GM15510 (cell line): ENCODE measurements around the gene CITED1.

Experiments used
- POLR2A ChIP-seq: IDR thresholded peaks from 3 replicates; pipeline ENCODE4 v1.6.1; 2011; ENCODE audit warnings: borderline replicate concordance; ENCODE audit not compliant: insufficient read length; ENCODE audit errors: extremely low read depth

The CITED1 gene

DNA sequence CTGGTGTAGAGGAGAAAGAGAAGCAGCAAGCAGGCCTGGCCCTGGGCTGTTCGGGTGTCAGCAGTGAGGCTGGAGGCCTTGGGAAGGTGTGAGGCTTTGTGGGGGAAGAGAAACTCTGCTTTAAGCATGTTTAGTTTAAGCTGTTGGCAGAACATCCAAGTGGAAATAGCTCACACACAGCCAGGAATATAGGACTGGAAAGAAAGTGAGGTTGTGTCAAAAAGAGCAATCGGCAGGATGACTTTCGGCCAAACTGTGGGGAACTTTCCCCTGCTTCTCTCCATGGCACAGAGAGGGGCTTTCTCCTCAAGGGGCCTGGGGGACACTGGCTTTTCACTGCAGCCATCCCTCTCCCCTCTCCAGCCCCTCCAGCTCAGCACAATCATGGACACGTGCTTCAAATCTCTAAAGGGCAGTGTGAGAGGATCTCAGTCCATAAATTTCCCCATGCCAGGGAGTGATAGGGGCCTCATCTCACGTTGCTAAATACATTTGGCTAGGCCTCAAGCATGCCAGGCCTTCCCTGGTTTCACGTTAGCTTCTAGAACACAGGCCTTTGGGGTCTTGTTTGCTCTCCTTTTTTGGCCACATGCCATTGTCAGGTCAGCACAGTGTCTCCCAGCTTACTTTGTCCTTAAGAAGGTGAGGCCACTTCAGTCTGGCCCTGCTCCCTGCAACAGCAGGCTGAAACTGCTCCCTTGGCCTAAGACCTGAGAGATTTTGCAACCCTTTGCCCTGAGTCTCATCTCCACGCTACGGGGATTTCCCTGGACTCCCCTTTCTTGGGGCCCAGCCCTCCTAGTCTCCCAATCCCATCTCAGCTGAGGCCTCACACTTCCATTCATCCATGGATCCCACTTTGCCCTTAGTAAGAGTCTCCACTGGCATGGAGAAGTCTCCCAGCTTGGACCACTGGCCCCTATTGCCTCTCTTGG lies 8.3 kb upstream of the CITED1 start:
- no peak for TF ChIP-seq POLR2A

DNA sequence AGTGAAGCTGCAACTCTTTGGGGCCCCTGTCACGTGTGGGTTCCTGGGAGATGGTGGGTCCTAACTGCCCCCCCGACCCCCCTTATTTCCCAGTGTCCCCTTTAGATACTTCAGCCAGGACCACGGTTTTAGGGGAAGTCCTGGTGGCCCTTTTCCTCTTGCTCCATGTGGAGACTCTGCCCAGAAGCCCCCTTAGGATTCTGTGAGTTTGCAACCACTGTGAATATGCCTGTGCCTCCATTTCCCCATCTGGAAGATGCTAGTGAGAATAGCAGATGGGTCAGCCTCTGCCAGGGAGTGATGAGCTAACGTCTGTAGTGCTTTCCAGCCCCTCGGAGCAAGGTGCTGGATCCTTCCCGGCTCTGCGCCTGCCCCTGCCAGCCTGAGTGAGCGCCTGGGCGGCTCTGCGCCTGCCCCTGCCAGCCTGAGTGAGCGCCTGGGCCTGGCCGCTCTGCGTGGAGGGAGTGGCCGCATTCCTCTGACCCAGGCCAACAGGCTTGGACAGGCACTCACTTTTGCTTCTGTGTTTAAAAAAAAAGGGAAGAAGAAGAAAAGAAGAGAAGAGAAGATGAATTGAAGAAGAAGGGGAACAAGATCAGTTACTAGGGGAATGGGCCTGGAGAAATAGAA lies 6.7 kb upstream of the CITED1 start:
- TF ChIP-seq POLR2A = no peak

DNA sequence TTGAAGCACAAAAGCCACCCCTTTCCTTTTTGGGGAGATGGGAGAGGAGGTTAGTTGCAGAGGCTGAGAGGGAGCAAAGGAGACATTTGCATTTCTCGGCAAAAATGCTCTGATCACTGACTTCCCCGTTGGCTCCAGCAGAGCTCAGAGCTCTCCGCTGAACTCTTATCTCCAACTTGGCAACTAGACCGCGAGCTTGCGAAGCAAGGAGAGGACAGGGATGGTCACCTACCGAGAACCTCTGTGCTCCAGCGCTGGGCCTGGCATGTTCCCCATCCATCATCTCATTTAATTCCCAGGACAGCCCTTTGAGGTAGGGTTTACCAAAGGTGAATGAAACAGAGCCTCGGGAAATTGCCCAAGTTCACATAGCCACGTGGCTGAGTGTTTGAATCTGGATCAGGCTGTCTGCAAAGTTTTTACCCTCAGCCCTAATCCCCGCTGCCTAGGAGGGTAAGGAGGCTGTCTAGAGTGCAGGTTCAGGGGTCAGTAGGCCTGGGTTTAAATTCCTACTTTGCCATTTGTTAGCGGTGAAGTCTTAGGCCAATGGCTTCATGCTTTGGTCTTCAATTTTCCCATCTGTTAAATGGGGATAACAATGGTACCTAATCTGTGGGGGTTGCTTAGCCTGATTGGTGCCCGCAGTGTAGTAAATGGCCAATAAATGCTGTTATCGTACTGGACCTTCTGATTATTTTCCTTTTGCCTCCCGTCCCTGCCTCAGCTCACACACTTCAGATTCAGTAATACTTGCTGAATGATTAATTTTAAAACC lies 3.8 kb upstream of the CITED1 start:
- no peak for TF ChIP-seq POLR2A

DNA sequence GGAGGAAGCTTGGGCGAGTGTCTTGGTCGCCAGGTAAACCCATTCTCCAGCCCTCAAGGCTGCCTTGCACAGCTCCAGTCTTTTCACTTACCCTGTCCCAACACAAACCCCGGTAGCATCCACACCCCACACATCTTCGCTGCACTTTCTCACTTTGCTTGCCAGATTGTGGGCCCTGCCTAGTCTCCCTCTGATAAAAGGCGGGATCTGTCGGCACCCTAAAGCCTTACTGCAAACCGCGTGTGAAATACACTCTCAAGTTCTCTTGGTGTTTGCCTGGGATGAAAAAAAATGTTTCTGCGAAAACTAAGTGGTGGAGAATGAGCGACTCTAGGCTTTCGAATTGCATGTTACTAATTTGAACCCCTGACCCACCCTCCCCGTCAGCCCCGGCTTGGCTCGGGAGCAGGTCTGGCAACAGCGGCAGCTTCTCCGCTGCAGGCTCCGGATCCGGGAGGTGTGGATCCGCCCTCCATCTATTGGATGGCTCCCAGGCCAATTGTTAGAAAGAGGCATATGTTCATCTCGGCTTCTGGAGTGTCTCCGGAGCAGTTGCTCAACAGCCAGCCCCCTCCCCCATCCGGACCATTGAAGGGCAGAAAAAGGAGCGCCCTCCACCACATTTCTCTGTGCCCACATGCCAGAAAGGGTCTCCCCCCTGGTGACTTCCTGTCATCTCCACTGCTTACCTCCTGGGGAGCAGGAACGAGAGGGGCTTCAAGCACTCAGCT lies 3.0 kb upstream of the CITED1 start:
- TF ChIP-seq POLR2A = no peak

DNA sequence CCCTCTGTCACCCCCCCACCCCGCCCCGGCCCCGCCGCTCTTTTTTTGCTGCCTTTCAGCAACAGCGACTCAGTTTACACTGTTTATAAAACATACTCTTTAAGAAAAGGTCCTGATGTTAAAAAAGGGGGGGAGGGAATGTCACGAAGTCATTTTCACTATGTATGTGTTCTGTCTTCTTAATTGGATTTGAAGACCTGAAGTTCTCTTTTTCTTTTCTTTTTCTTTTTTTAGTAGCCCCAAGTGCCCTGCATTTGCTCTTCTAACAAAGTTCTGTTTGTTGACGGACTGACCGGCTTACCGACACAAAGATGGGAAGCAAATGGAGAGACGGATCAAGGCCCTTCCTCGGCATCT lies 2.5 kb upstream of the CITED1 start:
- TF ChIP-seq POLR2A = no peak

DNA sequence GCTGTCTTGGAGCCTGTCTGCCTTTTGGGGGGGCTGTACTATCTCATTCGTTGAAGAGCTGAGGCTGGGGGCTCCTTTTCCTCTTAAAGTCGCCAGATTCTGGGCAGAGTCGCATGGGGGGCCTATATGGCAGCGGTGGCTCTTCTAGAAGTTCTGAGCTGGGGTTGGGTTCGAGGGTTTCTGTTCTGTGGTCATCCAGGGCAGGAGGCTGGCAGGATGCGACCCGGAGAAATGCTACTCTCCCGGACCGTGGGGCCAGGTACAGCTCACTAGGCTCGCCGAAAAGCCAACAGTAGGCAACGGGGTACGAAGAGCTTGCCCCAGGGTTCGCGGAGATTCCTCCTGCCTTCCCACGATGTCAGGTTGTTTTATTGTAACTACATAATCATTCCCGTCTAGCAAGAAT lies 1.9 kb upstream of the CITED1 start:
- no peak for TF ChIP-seq POLR2A

DNA sequence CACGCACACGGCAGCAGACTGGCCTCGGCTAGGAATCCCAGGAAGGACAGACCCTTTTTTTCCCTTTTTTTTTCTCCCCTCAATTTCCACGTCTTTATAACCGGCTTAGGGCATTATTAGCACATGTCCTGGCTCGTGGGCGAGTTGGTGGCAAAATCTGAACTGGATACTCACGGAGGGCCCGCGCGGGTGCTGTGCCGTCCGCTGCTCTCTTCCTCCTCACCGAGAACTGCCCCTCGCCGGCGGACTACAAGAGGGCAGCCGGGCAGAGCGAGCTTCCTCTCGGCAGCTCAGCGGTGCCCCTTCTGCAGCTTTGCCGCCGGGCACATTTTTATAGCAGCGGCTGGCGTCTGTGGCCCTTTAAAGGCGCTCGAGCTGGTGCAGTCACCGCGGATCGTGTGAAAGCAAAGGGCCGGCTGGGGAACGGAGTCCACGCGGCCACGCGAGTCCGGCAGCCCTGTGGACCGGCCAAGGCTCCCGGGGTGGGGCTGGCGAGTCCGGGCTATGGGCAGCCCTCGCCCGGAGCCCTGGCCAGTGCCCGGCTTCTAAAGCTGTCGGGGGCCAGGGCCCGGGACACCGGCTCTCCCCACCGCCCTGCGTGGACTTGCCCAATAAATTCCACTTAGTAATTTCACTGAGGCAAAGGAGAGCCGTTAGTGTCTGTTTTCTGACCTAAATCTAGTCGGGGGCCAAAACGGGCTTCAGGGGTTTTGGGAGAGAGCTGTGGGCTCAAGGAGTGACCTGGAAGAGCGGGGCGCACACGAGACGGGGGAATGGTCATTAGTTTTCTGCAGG lies 1.3 kb upstream of the CITED1 start:
- no peak for TF ChIP-seq POLR2A

DNA sequence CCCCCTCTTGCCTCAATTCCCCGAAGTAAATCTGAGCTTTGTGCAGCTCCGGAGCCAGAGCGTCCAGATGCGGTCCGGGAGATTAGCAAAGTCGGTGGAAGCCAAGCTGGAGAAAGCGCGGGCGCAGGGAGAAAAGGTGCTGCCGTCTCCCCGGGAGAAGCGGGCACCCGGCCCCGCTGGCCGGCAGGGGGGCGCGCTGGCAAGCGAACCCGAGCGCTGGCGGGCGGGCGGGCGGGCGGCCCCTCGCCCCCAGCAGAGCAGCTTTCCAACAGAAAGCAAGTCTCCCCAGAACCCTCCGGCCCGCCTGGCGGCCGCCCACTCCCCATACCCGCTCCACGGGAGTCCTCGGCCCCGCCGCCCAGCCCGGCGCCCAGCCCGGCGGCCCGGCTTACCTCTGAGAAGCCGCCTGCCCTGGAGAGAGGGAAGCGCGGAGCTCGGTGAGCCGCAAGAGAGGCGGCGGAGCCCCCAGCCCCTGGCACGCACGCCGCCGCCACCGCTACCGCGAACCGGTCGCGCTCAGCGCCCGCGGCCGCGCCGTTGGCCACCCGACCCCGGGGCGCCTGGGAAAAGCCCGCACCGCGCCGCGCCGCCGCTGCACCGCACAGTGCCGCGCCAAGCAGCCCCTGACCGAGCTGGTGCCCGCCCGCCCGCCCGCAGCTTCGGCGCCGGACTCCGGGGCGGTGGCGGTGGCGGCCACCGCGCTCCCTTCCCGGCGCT lies 529 bp upstream of the CITED1 start:
- no peak for TF ChIP-seq POLR2A

DNA sequence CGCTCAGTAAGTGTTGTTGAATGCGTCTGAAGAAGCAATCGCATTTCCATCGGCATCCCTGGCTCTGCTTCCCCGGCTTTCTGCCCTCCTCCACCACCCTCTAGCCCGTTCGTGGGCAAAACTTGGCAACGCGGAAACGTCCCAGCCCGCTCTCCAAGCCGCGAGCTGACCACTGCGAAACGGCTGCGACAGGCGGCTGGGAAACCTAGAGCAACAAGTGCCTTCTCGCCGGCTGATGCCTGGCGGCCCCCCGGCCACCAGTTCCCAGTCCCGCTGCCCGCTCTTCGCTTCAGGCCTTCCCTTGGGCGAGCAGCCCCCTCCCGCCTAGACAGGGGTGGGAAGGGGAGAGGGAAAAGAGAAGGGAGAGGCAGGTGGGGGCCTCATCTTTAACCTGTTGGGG lies 837 bp downstream of the CITED1 start:
- no peak for TF ChIP-seq POLR2A

DNA sequence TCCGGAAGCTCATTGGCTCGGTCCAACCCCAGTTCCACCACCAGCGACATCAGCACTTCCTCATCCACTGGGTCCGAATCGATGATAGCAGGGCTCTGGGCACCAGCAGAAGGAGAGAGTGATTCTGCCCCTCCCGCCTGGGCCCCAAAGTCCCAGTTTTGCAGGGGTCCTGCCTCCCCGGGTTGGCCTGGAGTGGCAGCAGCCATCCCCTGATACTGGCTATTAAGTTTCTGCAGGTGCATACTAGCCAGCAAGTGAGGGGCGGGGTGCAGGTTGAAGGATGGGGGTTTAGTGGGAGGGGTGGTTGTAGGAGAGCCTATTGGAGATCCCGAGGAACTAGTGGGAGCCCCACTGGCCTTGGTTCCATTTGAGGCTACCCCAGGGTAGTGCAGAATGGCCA lies 3.9 kb downstream of the CITED1 start:
- TF ChIP-seq POLR2A = no peak

DNA sequence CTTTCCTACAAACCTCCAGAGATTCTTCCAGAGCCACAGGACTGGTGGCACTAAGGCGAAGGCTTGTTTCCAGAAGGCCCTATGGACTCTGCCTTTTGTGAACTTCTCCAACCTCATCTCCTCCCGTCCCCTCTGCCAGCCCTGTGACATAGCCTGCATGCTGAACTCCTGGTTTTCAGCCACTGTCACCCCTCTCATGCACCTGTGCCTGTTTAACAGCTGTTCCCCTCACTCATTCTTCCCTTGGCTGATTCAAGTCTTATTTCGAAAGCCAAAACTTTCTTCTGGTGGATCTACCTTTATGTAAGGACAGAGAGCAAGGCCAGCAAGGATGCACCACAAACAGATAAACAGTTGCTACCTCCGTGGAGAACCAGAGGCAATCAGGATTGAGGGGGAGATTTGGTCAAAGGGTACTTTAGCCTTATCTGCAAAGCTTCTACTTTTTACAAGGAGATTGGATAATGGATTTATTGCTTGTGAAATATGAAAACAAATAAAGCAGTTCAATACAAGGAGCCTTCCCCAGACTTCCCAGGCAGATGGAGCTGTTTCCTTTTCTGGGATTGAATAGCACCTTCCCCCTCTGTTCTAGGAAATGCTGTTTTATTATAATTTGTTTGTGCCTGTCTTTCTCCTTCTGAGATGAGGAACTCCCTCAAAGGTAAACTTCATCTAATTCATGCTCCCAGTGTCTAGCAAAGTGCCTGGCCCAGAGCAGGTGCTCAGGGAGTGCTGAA lies 5.7 kb downstream of the CITED1 start:
- TF ChIP-seq POLR2A = no peak

DNA sequence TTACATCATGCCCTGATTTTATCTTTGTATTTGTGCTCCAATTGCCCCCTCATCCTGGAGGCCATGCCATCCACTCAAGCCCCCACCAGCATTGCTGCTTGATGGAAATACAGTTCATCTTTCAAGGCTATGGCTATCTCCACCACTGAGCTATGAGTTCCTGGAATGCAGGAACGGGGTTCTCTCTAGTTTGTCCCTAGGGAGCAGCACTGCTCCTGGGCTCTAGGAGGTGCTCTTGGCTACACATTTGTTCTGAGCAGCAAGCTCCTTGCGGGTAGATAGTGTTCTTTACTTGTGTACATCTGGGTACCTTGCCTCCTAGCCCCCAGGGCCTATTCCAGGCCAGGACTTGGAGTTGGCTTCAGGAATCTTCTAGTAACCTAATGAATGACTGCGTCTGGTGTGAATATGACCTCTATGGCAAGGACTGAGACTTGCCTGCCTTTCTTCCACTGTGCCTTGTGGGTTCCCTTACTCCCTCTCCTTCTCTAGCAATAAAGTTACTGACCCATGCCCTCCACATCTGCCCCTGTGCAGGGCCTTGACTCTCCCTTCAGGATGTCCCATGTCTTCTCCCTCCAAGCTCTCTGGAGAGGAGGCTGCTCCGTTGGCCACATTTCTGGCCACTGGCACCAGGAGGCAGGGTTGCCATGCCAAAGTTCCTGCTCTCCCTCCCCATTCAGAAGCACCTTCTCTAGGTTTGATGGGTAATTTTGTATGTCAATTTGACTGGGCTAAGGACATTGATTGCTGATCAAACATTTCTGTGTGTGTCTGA lies 7.6 kb downstream of the CITED1 start:
- no peak for TF ChIP-seq POLR2A
